NCI-H748 (cell line): ENCODE data around the gene IL19.

Experiments
- DNase-seq: peaks from one replicate; lab custom pipeline; 2025; ENCODE audit not compliant: unreplicated experiment; lab: John Stamatoyannopoulos, UW

IL19 gene

DNA sequence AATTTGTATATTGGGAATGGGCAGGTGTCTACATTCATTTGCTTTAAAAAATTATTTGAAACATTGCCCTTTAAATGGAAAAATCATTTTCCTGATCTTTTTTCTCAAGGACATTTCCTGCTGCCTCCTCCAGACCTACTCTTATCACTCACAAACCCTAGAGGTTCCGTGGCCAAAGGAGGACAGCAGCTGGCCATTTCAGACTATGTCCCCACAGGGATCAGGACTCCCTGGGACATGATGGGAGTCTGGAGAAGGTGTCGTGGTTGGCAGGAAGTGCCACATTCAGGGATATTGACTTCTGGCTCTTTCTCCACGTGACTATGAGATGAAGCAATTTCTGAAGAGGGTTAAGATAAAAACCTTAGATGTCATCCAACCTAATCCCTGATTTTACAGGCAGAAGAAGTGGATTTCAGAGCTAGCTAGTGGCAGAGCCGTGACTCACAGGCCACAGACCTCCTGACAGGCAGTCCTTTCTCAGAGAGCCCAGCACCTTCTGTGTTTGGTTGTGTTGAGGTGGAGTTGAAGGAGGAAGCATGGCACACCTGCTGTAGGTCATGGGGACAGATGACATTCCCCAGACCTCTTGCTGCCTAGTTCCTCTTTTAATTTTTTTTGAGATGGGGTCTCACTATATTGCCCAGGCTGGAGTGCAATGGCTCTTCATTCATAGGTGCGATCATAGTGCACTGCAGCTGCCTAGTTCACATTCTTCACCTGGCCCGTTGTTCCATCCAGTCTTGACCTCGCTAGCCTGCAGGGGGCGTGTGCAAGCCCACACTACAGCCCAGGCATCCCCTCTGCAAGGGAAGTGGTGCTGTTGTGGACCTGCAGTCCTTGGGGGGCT, 27.2 kb downstream of the IL19 start:
- no peak for DNase-seq

DNA sequence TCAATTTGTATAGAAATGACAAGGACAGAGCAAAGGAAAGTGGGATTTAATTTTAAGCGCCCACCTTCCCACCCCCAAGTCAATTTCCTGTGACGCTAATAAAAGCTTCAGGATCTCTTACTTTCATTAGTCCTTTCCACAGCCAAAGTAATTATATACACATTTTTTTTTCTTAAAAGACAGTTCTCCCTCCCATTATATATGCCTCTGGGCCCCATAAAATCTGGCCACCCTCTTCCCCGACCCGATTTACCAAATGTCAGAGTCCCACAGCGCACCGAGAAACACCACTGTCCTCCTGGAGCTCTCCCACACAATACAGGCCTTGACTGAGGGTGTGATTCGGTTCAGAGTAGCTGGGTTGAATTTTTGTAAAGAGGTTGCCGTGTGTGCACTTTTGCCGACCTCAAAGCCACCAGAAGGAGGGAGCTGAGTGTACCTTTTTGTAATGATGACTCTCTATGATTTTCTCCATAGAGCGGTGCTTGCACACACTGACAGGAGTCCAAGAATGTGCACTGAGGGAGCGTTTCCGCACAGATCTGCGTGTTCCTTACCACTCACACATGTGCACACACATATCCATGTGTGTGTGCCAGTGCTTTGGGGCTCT, 27.9 kb downstream of the IL19 start:
- no peak for DNase-seq

DNA sequence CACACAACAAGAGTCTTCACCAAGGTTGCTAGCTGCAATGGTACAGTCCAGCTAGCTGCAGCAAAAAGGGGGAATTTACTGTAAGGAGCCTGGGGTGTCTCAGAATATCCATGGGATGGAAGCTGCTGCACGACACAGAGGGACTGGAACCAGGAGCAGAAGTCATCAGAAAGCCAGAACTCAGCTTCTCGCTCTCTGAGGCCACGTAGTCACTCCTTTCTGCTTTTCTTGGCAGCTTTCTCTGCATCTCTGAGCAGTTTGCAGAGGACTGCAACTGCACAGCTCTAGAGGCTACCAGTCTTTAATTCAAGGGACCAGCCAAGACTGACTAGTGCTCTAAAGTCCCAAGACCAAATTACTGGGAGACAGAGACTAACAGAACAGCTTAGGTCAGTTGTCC, 28.7 kb downstream of the IL19 start:
- no peak for DNase-seq

DNA sequence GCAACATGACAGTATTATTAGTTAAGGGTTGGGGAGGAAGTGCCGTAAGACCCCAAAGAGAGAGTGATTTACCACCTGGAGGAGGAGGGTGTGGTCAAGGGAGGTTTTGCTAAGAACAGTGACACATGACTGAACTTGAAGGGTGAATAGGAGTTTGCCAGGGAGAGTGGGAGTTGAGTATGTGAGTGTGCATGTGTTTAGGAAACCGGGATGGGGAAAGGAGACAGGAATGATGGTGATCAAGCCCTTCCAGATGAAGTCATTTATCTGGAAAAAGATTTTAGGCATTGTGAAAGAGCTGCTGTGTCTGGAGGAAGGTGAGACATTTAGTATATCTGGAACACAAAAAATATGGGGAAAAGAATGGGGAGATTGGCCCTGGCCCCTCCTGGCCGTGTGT, 29.8 kb downstream of the IL19 start:
- DNase-seq, result no peak

DNA sequence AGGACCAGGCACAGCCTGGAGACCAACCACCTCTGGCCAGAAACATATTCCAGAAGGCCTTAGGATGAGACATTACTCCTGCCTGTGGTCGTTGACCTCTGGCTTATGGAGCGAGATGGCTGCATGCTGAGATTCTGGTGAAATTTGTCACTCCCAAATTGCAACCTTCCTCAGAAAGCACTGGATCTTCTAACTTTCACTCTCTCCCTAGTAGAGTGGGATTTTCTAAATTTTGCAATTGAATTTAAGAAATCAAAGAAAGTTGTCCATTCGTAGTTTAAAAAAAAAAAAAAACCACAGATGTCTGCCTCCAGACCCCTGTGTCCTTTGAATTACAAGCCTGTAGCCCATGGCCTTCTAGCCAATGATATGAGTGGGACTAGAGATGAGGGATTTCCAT, 30.3 kb downstream of the IL19 start:
- no peak for DNase-seq

DNA sequence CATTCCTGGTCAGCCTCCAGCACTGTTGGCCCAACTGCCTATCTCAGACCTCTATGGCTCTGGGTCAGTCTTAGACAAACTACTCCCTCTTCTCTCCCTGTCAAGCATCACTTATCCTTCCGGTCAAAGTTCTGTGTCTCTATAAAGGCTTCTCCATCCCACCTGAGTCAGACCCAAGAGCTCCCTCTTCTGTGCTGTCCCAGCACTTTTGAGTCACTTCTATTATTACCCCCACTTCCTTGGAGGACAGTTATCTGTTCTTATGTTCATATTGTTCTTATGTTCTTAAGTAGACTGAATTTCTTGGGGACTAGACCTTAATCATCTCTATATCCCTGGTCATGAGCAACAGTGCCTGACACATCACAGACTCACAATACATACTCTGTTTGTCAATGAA, 30.9 kb downstream of the IL19 start:
- DNase-seq, result no peak

DNA sequence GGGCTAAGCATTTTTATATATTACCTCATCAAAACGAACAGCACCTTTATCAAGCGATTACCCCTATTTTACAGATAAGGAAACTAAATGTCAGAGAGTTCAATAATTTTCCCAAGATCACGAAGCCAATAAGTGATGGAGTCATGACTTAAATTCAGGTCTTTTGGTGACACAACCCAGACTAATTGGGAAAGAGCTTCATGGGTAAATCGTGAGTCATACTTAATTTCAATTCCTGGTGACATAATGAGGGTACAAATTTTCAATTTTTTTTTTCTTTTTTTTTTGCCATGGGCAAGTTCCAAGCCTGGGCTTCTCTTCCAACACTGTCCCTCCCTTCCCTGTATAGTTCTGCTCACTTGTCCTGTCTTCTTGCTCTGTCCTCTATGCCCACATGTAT, 31.8 kb downstream of the IL19 start:
- DNase-seq, result no peak

DNA sequence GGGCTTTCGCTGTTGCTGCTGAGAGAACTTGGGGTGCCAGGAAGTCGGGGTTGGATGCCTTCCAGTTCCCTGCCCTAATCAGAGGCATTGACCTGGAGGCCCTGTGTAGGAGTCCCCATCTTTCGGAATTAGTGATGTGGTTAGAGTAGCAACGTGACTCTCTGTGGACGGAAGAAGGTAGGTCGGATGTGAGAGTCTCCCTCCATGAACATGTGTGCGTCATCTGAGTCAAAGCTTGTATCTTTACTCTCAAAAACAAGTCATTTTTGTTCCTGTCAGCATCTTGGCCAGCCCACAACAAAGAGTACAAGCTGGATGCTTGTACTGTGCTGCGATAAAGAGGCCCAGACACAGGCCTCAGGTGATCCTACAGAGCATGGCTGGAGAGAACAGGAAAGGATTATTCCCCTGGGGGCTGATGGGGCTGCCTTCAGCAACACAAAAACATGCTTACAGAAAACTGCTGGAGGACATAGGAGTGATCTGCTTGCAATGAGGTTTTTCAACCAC, 32.7 kb downstream of the IL19 start:
- no peak for DNase-seq

DNA sequence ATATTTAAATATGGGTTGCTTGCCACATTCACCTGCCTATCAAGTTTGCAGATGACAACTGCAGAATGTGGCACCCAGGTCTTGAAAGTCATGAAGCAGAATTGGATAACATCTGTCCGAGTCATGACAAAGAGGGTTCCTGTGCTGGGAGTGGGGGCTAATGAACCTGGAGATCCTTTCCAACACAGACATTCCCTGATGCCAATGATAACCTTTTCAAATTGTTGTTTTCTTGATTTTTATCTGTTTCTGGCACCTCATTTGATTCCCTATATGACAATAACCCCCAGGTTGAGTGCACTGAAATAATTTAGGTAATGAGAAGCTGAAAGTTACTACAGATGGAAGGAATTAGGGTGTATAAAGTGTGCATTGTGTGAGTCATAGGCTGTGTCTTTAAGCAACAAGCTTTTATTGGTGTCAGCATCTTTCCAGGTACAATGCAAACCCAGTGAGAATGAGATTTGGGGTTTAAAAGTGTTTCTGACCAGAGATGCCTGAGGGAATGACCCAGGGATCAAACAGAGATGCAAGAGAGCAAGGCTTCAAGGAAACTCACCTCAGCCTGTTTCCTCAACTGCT, 33.7 kb downstream of the IL19 start:
- no peak for DNase-seq

DNA sequence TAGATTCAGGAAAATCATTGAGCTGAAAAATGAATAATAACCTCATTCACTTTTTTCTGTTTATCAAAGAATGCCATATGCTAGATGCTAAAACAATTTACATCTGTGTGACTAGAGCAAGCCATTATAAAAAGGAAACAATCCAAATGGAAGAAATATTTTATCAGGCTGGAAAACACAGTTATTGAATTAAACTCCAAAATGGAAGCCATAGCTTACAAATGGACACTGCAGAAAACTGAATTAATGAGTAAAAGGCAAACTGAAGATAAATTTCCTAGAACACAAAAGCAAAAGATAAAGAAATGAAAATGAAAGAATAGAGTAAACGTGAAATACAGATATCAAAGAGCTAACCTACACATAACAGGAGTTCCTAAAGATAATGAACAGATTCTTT, 34.8 kb downstream of the IL19 start:
- no peak for DNase-seq

DNA sequence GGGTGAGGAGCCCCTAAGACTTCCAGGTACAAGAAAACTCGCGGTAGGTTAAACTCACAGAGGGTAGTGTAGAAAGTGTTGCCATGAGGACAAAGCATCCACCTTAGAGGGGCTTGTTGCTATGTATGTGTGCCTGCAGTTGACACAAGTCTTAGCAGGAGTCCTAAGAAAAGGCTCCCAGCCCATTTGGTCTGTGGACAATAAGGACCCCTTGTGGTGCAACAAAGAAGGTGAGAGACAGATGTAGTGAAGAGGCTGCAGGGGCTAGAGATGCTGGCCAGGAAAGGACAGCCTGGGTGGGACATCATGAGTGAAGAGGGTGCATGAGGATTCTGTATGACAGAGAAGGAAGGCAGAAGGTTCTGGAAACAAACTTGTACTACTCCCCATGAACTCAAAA, 38.0 kb downstream of the IL19 start:
- peak; percentile 12 for DNase-seq

DNA sequence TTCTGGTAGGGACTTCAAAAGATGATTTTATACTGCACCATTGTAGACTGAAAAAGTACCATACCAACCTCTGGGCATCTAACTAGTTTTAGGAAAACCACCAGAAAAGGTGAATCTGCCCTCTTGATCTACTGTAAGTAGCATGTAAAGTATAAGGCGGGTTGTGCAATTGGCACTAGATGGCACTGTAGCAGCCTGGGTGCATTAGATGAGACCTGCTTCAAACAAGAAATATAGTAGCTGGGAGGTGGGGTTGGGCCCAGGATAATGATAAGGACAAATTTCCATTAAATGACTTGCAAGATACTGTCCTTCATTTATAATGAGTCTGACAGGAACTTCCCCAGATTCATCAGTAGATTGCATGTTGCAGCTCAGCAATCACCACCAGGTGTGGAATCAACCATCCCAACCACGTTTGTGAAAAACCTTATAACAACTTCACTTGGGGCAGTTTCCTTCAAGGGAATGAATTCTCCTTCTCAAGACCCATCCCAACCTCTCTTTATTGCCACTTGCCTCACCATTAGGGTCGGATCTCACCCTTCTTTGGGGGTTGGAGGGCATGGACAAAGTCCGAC, 39.0 kb downstream of the IL19 start:
- DNase-seq, result peak; percentile 3

DNA sequence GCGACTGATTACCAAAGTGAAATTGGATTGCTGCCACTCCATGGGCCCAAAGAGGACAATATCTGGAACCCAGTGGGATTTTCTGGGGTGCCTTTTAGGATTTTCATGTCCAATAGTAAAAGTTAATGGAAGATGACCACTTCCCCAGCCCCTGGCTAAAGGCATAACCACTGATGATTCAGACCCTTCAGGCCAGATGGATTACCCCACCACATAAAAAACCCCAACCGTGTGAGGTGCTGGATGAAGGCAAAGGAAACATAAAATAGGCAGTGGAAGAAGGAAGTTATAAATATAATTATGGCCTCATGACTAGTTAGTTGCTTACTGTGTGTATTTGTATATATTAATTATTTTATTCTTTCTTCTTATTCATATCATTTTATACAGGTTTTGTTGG, 41.9 kb downstream of the IL19 start:
- DNase-seq, result no peak

DNA sequence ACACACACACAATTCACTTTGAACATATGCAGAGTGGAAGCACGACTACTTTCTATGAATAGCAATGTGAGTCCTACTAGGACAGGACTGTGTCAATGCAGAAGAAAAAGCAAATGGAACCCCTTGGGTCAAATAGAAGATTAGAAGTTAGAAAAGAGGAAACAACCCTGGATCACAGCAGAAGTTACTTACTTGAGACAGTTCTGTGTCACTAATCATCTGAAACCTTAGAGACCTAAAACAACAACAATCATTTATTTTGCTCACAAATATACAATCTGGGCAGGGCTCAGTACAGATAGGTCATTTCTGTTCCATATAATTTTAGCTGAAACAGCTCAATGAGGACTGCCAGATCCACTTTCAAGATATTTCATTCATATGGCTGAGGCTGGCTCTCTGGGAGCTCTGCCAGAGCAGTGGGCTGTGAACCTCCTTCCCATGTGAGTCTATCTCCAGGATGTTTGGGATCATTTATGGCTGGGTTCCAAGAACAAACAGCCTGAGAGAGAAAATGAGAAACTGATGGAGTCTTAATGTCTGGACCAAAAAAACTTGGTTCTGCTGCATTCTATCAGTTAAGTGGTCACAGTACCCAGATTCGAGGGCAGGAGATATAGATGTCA, 44.3 kb downstream of the IL19 start:
- DNase-seq, result no peak

DNA sequence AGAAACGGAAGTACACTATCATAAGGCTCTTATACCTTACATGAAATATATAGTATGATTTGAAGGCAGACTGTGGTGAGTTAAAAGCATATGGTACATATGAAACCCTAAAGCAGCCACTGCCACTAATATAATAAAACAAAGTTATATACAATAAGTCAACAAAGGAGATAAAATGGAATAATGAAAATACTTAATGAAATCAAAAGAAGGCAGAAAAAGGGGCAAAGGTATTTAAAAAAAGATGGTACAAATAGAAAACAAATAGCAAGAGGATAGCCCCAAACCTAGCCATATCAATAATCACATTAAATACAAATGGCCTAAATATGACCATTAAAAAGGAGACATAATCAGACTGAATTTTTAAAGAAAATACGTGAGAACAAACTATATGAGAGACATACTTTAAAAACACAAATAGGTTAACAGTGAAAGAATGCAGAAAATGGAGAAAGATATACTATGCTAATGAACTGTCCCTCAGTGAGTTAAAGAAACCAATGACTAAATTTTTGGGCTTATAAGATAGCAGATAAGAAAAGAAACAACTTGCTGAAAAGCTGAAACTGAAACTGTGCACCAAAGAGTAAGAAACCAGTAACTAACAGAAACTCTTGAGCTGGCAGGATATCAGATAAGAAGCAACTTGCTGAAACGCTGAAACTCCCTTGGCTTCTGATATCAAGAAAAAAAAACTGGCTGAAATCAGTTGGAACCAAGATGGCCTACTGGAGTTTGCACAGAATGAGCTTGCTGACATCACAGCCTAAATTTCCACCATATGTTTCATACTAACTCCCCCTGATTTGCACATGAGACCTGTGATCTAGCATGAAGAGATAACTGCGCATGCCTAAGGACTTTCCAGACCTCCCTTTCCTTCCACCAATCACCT, 46.1 kb downstream of the IL19 start:
- DNase-seq, result no peak

DNA sequence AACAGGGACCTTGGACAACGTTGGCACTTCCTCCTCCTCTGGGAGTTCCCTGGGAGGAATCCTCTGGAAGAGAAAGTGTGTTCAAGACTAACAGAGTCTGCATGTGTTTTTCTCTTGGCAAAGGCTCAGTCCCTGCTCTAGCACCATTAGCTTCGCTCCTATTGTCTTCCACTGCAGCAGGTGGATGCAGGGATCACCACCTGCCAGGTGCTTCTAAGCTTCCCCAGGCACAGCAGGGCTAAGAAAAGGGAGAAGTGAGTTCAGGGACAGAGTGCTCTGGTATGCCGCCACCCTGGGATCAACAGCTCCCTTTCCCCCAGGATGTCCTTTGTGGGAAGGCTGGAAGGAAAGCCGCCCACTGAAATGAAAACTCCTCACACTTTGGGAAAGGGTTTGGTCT, 50.9 kb downstream of the IL19 start:
- DNase-seq, result no peak

DNA sequence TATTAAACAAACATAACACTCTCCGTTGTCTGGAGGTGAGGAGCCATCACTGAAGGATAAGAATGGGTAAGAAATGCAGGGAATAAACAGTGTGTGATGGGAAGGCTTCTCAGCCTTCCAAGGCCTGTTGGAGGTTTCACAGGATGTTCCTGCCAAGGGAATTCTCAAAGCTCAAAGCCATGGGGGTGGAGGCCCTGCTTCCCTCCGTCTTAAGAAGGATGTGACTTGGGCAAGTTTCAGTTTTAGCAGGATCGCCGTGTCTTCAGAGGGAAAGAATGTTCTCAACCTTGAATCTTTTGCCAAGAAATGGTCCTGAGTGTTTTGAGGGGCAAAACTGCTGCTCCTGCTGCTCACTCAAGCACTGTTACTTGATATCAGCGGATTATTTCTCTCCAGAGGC, 53.2 kb downstream of the IL19 start:
- no peak for DNase-seq

DNA sequence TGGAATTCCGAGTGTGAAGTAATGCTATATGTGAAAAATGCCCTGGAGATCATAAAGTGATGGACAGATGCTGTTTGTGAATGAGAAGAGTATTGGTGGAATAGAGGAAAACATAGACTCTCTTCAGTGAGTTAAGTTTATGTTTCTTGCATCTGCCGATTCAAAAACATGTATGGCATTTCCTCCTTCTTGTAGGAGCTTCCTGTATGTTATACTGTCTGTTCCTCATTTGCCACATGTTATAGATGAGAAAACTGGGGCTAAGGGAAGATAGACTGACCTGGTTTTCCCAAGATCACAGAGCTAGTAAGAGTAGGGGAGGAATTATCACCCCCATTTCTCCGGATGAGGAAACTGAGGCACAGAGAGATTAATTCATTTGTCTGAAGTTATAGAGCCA, 53.8 kb downstream of the IL19 start:
- DNase-seq, result no peak

DNA sequence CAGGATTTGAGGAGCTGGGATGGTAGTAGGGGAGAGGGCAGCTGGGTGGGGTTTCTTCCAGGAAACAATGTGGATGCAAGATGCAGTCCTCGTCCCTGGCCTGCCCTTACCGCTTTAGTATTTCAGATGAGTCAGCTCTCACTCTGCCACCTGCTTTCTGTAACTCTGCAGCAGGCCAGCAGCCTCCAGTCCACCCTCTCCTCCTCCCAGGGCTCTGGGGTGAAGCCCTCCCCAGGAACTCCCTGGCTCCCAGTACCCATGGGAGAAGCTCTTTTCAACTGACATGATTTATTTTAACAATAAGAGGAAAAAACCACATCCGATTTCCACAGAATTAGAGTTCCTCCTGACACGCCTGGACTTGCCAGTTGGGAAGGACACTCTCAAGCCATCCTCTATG, 55.8 kb downstream of the IL19 start:
- DNase-seq, result no peak

DNA sequence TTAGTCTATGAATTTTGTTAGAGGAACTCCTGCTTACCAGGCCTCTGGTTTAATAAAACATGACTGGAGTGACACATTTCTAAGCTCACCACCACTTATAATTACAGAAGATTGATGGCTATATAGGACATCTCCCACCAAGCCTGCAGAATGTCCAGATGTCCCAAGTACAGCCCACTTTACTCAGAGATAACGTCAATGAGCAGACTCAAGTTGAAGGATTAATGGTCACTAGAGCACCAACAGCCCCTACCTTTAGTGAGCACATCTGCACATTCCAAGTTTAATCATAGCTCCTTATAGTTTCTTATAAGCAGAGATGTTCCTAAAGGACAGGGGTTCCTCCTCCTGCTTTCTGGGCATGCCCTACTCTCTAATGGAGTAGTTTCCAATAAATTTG, 57.5 kb downstream of the IL19 start:
- DNase-seq, result no peak
